Endothelial cell of umbilical vein (primary cell): ENCODE measurements around the gene ARL10. TPM values are rescaled to one million over a fixed set of nuclear protein-coding genes. Genes with fewer than 3 reads are reported as not detected.

ENCODE experiments used
- BruUV-seq: library from RNA; stranded (reverse); fragments of 400-500 nt; replicated peaks from 2 replicates; lab custom pipeline; 2021; lab: Mats Ljungman, UMichigan
- CTCF ChIA-PET: fragments of 300-600, 350-600 bp; sonication (Branson Sonifier 250); formaldehyde crosslinking; loops from one replicate; lab custom pipeline; 2021; ENCODE audit warnings: antibody characterized with exemption, inconsistent platforms; lab: Charles Lee
- POLR2A ChIA-PET: fragments of 300-600, 350-600 bp; sonication (Branson Sonifier 250); formaldehyde crosslinking; loops from one replicate; lab custom pipeline; 2021; ENCODE audit warnings: antibody characterized with exemption, inconsistent platforms; lab: Charles Lee
- DNase-seq: peaks from one replicate; pipeline ENCODE4 v3.0.0-alpha.2; 2011; ENCODE audit warnings: low read depth, low spot score
- FAIRE-seq: peaks from 2 replicates; lab custom pipeline; 2011; peaks lifted over from hg19 to GRCh38; lab: Jason Lieb, UNC
- H2AFZ ChIP-seq: 2 replicates; pipeline ENCODE4 v1.6.0; 2012; ENCODE audit warnings: low read depth, low read length, control low read depth, inconsistent platforms
- H3K27ac ChIP-seq: 2 replicates; pipeline ENCODE4 v1.5.1; 2011; ENCODE audit warnings: low read depth, mild to moderate bottlenecking, control low read depth, low read length, moderate library complexity; ENCODE audit not compliant: insufficient read depth
- H3K27me3 ChIP-seq, 2 experiments: 2 replicates each; pipeline versions ENCODE4 v1.6.0 to v1.6.1; 2011; ENCODE audit warnings: low read length in 2 of 2, mixed read lengths in 1 of 2; ENCODE audit not compliant: control insufficient read depth in 2 of 2, insufficient read depth in 2 of 2
- H3K36me3 ChIP-seq, 2 experiments: 2 replicates in 1 of 2; 3 replicates in 1 of 2; pipeline ENCODE4 v1.5.1; 2011; ENCODE audit warnings: low read length in 2 of 2, mild to moderate bottlenecking in 1 of 2, moderate library complexity in 1 of 2; ENCODE audit not compliant: control insufficient read depth in 2 of 2, insufficient read depth in 2 of 2; ENCODE audit errors: extremely low read depth in 1 of 2
- H3K4me1 ChIP-seq: 3 replicates; pipeline ENCODE4 v1.5.1; 2011; ENCODE audit warnings: mild to moderate bottlenecking, low read length; ENCODE audit not compliant: control insufficient read depth, insufficient read depth; ENCODE audit errors: extremely low read depth
- H3K4me2 ChIP-seq: 2 replicates; pipeline ENCODE4 v1.6.1; 2011; ENCODE audit warnings: low read length, control low read depth, mixed read lengths; ENCODE audit not compliant: insufficient read depth
- H3K4me3 ChIP-seq, 3 experiments: fragments of 200-600 bp in 1 of 3; sonication (generic), shearing (Covaris generic) in 1 of 3; replicated peaks in 1 of 3; 2 replicates each; pipeline ENCODE4 v1.5.1; 2011 to 2016; ENCODE audit warnings: control low read depth in 3 of 3, low read length in 3 of 3, mild to moderate bottlenecking in 2 of 3, inconsistent platforms in 1 of 3, low read depth in 1 of 3, moderate library complexity in 1 of 3; ENCODE audit not compliant: insufficient read depth in 1 of 3
- H3K79me2 ChIP-seq: 2 replicates; pipeline ENCODE4 v1.6.0; 2012; ENCODE audit warnings: low read length, inconsistent platforms; ENCODE audit not compliant: control insufficient read depth, insufficient read depth
- H3K9ac ChIP-seq: replicated peaks from 2 replicates; pipeline ENCODE3; 2011; ENCODE audit warnings: low read length, control low read depth; ENCODE audit not compliant: insufficient read depth; ENCODE audit errors: extremely low read depth
- H3K9me1 ChIP-seq: replicated peaks from 3 replicates; pipeline ENCODE4 v1.6.0; 2011; ENCODE audit warnings: mild to moderate bottlenecking, low read length; ENCODE audit not compliant: control insufficient read depth, insufficient read depth; ENCODE audit errors: extremely low read depth
- H3K9me3 ChIP-seq: replicated peaks from 2 replicates; pipeline ENCODE4 v1.5.1; 2012; ENCODE audit warnings: low read length, inconsistent platforms; ENCODE audit not compliant: control insufficient read depth, insufficient read depth
- H4K20me1 ChIP-seq: replicated peaks from 2 replicates; pipeline ENCODE3; 2011; ENCODE audit warnings: mild to moderate bottlenecking, low read length; ENCODE audit not compliant: control insufficient read depth, insufficient read depth; ENCODE audit errors: extremely low read depth
- CTCF ChIP-seq, 2 donors: IDR thresholded peaks; 1 replicate in 1 of 2; 2 replicates in 1 of 2; pipeline ENCODE4 v1.5.1; 2011; ENCODE audit warnings: low read length in 2 of 2, mild to moderate bottlenecking in 2 of 2, moderate library complexity in 2 of 2, control low read depth in 1 of 2, inconsistent platforms in 1 of 2, low read depth in 1 of 2; ENCODE audit not compliant: insufficient read depth in 1 of 2; ENCODE audit errors: extremely low read depth in 1 of 2
- EZH2 ChIP-seq: IDR thresholded peaks from 2 replicates; pipeline ENCODE4 v1.6.1; 2012; ENCODE audit warnings: borderline replicate concordance, low read depth, mild to moderate bottlenecking, moderate library complexity, low read length, inconsistent platforms; ENCODE audit not compliant: severe bottlenecking
- GATA2 ChIP-seq: IDR thresholded peaks from 2 replicates; pipeline ENCODE4 v1.7.0; 2011; ENCODE audit warnings: low read depth, mild to moderate bottlenecking, moderate library complexity, mixed read lengths, low read length; ENCODE audit not compliant: insufficient read length, insufficient read depth
- JUN ChIP-seq: IDR thresholded peaks from 2 replicates; pipeline ENCODE4 v1.6.1; 2011; ENCODE audit warnings: borderline replicate concordance, low read depth; ENCODE audit not compliant: insufficient read length, insufficient read depth
- POLR2A ChIP-seq: IDR thresholded peaks from 2 replicates; pipeline ENCODE4 v1.6.1; 2012; ENCODE audit warnings: low read depth, mild to moderate bottlenecking, control low read depth, low read length
- POLR2AphosphoS5 ChIP-seq: IDR thresholded peaks from 2 replicates; pipeline ENCODE4 v1.6.1; 2012; ENCODE audit warnings: low read depth, mild to moderate bottlenecking, control low read depth, low read length, moderate library complexity; ENCODE audit not compliant: insufficient read depth
- dilution Hi-C: fragments of 300-500 bp; cut with MboI; formaldehyde crosslinking; loops from one replicate; pipeline ENCODE4 v1.15.0; 2019; ENCODE audit warnings: low sequenced_read_pairs; ENCODE audit not compliant: extremely low pct_ligation_motif_present
- intact Hi-C: fragments of 100-400 bp; cut with micrococcal nuclease; formaldehyde crosslinking; loops from one replicate; pipeline ENCODE4 v1.10.0; 2022
- polyA plus RNA-seq, 4 experiments: library from polyadenylated mRNA; depleted of rRNA in 3 of 4; stranded (reverse) in 3 of 4; unstranded in 1 of 4; fragments of >200 nt; gene quantifications; 2 replicates each; pipeline versions ENCODE4 v1.2.1 to v1.2.3, GENCODE V29; 2011 to 2012; ENCODE audit warnings: missing spikeins in 1 of 4
- total RNA-seq: library from RNA; stranded (reverse); gene quantifications from 2 replicates; pipeline ENCODE4 v1.2.3, GENCODE V29; 2021

ARL10 gene
- total and polyA plus RNA-seq, 2 donors (not counting 3 experiments of a cell fraction or from before 2014, with no cell fraction given), result 7.7 to 20.7 TPM

DNA sequence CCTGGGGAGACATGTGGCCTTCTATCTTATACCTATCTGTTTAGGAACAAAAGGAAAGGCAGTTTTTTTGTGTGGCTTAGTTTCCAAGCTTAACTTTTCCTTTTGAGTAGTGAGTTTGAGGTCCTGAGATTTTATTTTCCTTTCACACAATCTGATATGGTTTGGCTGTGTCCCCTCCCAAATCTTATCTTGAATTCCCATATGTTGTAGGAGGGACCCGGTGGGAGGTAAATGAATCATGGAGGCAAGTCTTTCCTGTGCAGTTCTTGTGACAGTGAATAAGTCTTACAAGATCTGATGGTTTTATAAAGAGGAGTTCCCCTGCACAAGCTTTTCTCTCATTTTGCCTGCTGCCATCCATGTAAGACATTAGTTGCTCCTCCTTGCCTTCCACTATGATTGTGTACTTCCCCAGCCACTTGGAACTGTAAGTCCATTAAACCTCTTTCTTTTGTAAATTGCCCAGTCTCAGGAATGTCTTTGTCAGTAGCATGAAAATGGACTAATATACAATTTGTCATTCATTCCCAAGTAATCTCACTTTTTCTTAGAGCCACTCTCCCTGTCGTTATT lies 55.8 kb downstream of the ARL10 start:
- Histone ChIP-seq H3K4me1 (peaks cover 6% of the 10 kb centered on the region), H3K4me2 (no peak overlapping the region), H3K4me3 (no peak overlapping the region), H3K9me3 (no peaks in the 10 kb centered on the region), H4K20me1 (no peaks in the 10 kb centered on the region), H3K36me3 (no peaks in the 10 kb centered on the region), H3K27ac (no peak overlapping the region), H3K27me3 (no peaks in the 10 kb centered on the region), H3K9me1 (no peaks in the 10 kb centered on the region), H3K79me2 (peaks cover 2% of the 10 kb centered on the region), H2AFZ (no peak overlapping the region), H3K9ac (no peak overlapping the region)
- BruUV-seq, result no TSS peak
- intact Hi-C loops, result no loop called here
- ChIA-PET POLR2A (no interaction called here), CTCF (interaction anchor here (1.3 kb wide), 1 partner anchor 27 kb away, joined by 5 read pairs; no protein-coding TSS in a partner anchor)
- TF ChIP-seq JUN (no peak), GATA2 (no peak), EZH2 (no peak), POLR2A (no peak)
- DNase-seq (no peak), FAIRE-seq (peak; percentile 56)
- dilution Hi-C loops, result no loop called here

- BruUV-seq, result no TSS peak
- Histone ChIP-seq H3K9ac (no peak overlapping the region), H3K27me3 (no peaks in the 10 kb centered on the region), H2AFZ (peak overlapping the region; percentile 69), H3K4me2 (peak overlapping the region; percentile 12), H4K20me1 (no peaks in the 10 kb centered on the region), H3K27ac (no peak overlapping the region), H3K36me3 (no peaks in the 10 kb centered on the region), H3K9me1 (no peaks in the 10 kb centered on the region), H3K4me3 (no peak overlapping the region), H3K79me2 (no peaks in the 10 kb centered on the region), H3K9me3 (no peaks in the 10 kb centered on the region), H3K4me1 (peaks cover 14% of the 10 kb centered on the region)
- CTCF ChIA-PET, result interaction anchor here (1.0 to 2.0 kb wide), 5 partner anchors 8 to 119 kb away, joined by 3 to 18 read pairs (median 3); partner anchors contain the start of gene FAF2
- intact Hi-C loops (no loop called here), dilution Hi-C loops (no loop called here)
- TF ChIP-seq GATA2 (peak; percentile 60), POLR2AphosphoS5 (peak; percentile 23), CTCF (IDR thresholded peaks at IDR 0.05; ENCODE audit: extremely low read depth in 1 of 2, insufficient read depth in 1 of 2, low read depth in 1 of 2, low read length in 2 of 2) (no peak)
- POLR2A ChIA-PET, result no interaction called here
- FAIRE-seq (peak; percentile 81), DNase-seq (peak; percentile 89)
These were observed 58.9 kb downstream of the ARL10 start for GRCh38 chr5:176424181-176424580.
